Psoas muscle (tissue), 8 donors: Measurements from ENCODE around the gene ATG9A. TPM values are rescaled to one million over a fixed set of nuclear protein-coding genes. Genes with fewer than 3 reads are reported as not detected.
"Not testable (repeated sequence)": the region's sequence is repeated elsewhere in the genome, so short reads cannot be mapped to it uniquely, and the experiment has no call there.

Experiments used
- ATAC-seq, 4 donors: fragments of 200-7000 bp; cut with Tn5 transposase; one replicate each; pipeline ENCODE4 v1.9.1; 2020; ENCODE audit warnings: moderate library complexity in 3 of 4, mild to moderate bottlenecking in 2 of 4
- DNase-seq, 2 donors: peaks; one replicate each; pipeline ENCODE4 v3.0.0-alpha.2; 2020
- H3K27ac ChIP-seq: fragments of 200-600 bp; one replicate; pipeline ENCODE4 v1.8.0; 2022
- H3K27me3 ChIP-seq, 3 donors: fragments of 200-600 bp in 1 of 3; one replicate each; pipeline versions ENCODE4 v1.6.1 to v1.8.0; 2013 to 2022; ENCODE audit warnings: low read length in 2 of 3, mild to moderate bottlenecking in 2 of 3, moderate library complexity in 1 of 3; ENCODE audit not compliant: insufficient read depth in 3 of 3
- H3K36me3 ChIP-seq, 2 donors: fragments of 200-600 bp in 1 of 2; one replicate each; pipeline versions ENCODE4 v1.6.1 to v1.8.0; 2013 to 2022; ENCODE audit warnings: low read depth in 1 of 2, mild to moderate bottlenecking in 1 of 2, moderate library complexity in 1 of 2; ENCODE audit not compliant: insufficient read depth in 1 of 2
- H3K4me1 ChIP-seq: fragments of 200-600 bp; one replicate; pipeline ENCODE4 v1.8.0; 2022
- H3K4me3 ChIP-seq: fragments of 200-600 bp; one replicate; pipeline ENCODE4 v1.8.0; 2022; ENCODE audit warnings: mild to moderate bottlenecking
- H3K9me3 ChIP-seq: fragments of 200-600 bp; one replicate; pipeline ENCODE4 v1.8.0; 2022
- whole genome bisulfite sequencing, 3 donors: extraction: QIAGEN DNeasy Blood & Tissue Kit; methylation state at CpG; one replicate each; pipeline versions ENCODE4 v1.1.6 to v1.1.7; 2013; 5-methylcytosine and 5-hydroxymethylcytosine counted together
- intact Hi-C, 2 donors: fragments of 100-400 bp; cut with DNase I; formaldehyde crosslinking; loops; one replicate each; pipeline versions ENCODE4 v1.11.0 to v1.14.2; 2022
- polyA plus RNA-seq, 3 donors: library from polyadenylated mRNA; stranded (reverse); fragments of 200-250 nt; gene quantifications; one replicate each; pipeline ENCODE4 v1.2.3, GENCODE V29; 2013
- total RNA-seq, 4 donors: library from RNA; stranded (reverse); fragmentation: NEBNext Ultra II Directional in 2 of 4; extraction: Animal tissue kit (Norgen Biotek cat#: 25700) in 2 of 4; gene quantifications; one replicate each; pipeline versions ENCODE4 v1.2.1 to v1.2.4, GENCODE V29; 2021 to 2023
- TF ChIP-seq, protein P1 (sequence below): fragments of 200-600 bp; IDR thresholded peaks from one replicate; pipeline ENCODE4 v1.8.0; 2022; ENCODE audit warnings: antibody characterized with exemption
- donor health status: healthy with polysubstance abuse.
- donor health status: DM: no; HTN: no; CAD: no; lungs with moderate emphysema.
- donor health status: Bipolar disorder and iron deficiency.
- donor health status: healthy.
- donor health status: DM: yes; HTN: yes; CAD: no.
- donor health status: DM: no; HTN: no; CAD: no.
- donor health status: DM: no; HTN: no; CAD: no.
- donor health status: DM: yes; HTN: yes; CAD: no.

Gene ATG9A
- total and polyA plus RNA-seq, 7 donors: 41.6 to 180 (median 111) TPM

DNA sequence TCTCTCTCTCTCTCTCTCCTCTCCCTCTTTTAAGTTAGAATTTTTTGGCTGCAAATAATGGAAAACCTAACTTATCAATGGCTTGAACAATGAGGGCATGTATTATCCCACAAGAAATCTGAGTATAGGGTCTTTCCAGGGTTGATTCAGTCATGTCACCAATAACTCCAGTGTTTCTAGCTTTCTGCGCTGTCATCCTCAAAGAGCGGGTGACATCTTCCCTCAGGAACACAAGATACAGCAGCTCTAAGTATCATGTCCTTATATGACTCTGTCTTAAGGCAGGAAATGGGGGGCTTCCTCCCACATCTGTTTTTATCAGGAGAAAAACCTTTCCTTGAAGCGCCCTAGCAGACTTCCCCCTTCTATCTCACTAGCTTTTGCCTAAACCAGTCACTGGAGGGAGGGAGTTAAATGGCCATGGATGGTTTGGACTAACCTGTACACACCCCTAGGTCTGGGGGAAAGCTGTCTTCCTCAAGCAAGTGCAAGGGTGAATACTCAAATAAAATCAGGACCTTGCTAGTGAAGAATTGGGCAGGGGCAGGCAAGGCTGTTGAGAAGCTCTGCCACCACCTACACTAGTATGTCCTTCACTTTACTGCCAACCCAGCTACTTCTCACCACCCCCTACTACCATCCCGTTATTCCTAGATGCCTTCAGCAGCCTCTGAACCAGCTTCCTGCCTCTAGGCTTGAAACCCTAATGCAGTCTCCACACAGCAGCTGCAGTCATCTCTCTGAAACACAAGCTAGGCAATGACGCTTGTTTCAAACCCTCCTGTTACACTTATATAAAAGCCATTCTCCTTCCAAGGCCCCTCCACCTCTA is 31.8 kb upstream of the ATG9A start:
- no peak for ATAC-seq
- H3K4me1 ChIP-seq: no peaks in the 10 kb centered on the region
- H3K9me3 ChIP-seq: no peaks in the 10 kb centered on the region
- H3K27ac ChIP-seq: no peak overlapping the region
- WGBS, 3 donors: 56 to 60% (median 56%) methylated on average over 5 of the region's 5 CpGs
- DNase-seq: no peak
- TF ChIP-seq, protein P1, sequence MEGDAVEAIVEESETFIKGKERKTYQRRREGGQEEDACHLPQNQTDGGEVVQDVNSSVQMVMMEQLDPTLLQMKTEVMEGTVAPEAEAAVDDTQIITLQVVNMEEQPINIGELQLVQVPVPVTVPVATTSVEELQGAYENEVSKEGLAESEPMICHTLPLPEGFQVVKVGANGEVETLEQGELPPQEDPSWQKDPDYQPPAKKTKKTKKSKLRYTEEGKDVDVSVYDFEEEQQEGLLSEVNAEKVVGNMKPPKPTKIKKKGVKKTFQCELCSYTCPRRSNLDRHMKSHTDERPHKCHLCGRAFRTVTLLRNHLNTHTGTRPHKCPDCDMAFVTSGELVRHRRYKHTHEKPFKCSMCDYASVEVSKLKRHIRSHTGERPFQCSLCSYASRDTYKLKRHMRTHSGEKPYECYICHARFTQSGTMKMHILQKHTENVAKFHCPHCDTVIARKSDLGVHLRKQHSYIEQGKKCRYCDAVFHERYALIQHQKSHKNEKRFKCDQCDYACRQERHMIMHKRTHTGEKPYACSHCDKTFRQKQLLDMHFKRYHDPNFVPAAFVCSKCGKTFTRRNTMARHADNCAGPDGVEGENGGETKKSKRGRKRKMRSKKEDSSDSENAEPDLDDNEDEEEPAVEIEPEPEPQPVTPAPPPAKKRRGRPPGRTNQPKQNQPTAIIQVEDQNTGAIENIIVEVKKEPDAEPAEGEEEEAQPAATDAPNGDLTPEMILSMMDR: no peak
- H3K4me3 ChIP-seq: no peak overlapping the region
- no peaks in the 10 kb centered on the region for H3K36me3 ChIP-seq
- no peaks in the 10 kb centered on the region for H3K27me3 ChIP-seq
- intact Hi-C loops: no loop called here

DNA sequence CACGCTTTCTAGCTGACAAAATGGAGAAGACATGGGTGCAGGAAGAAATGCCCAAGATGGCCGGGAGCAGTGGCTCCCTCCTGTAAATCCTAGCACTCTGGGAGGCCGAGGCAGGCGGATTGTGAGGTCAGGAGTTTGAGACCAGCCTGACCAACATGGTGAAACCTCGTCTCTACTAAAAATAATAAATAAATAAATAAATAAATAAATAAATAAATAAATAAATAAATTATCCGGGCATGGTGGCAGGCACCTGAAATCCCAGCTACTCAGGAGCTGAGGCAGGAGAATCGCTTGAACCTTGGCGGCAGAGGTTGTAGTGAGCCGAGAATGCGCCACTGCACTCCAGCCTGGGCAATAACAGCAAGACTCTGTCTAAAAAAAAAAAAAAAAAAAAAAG is 29.5 kb upstream of the ATG9A start:
- H3K27ac ChIP-seq, H3K36me3 ChIP-seq, ATAC-seq, H3K27me3 ChIP-seq, H3K4me3 ChIP-seq, H3K4me1 ChIP-seq, DNase-seq, intact Hi-C loops, H3K9me3 ChIP-seq: not testable (repeated sequence)
- 83 to 89% (median 85%) methylated on average over 10 of the region's 10 CpGs for WGBS, 3 donors

DNA sequence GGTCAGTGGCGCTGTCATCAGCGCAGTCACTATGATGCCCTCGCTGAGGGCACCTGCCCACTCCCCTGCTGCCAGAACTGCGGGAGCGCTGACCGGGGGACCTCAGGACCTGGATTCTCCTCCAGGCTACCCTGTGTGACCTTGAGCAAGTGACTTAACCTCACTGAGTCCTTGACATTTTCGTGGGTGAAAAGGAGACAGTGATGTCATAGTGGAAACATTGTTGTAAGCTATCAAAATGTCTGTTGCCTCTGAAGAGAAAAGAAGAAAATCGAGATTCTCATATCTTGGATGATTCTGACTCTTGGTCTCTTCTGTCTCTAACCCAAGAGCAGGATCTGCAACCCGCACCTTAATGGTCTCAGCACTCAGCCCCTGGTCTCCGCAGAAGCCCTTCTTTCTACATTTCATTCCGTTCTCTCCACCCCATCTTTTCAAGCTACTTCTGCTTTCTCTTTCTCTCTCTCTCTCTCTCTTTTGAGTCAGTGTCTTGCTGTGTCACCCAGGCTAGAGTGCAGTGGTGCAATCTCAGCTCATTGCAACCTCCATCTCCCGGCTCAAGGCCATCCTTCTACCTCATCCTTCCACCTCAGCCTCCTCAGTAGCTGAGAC is 25.3 kb upstream of the ATG9A start:
- Histone ChIP-seq H3K4me3 (peak overlapping the region; percentile 75), H3K27ac (peak overlapping the region; percentile 94), H3K27me3 (no peaks in the 10 kb centered on the region), H3K36me3 (peaks cover 0 to 25% of the 10 kb centered on the region in 2 donors), H3K4me1 (peaks cover 26% of the 10 kb centered on the region), H3K9me3 (no peaks in the 10 kb centered on the region)
- TF ChIP-seq, protein P1: no peak
- 23 to 26% (median 24%) methylated on average over 12 of the region's 12 CpGs for WGBS, 3 donors
- DNase-seq: no peak
- intact Hi-C loops: loop anchor here in 1 of 2 donors (2.0 kb wide), 1 partner anchor 18 kb away; no protein-coding TSS in a partner anchor
- ATAC-seq: peak; percentile 3 to 6 (median 4)

DNA sequence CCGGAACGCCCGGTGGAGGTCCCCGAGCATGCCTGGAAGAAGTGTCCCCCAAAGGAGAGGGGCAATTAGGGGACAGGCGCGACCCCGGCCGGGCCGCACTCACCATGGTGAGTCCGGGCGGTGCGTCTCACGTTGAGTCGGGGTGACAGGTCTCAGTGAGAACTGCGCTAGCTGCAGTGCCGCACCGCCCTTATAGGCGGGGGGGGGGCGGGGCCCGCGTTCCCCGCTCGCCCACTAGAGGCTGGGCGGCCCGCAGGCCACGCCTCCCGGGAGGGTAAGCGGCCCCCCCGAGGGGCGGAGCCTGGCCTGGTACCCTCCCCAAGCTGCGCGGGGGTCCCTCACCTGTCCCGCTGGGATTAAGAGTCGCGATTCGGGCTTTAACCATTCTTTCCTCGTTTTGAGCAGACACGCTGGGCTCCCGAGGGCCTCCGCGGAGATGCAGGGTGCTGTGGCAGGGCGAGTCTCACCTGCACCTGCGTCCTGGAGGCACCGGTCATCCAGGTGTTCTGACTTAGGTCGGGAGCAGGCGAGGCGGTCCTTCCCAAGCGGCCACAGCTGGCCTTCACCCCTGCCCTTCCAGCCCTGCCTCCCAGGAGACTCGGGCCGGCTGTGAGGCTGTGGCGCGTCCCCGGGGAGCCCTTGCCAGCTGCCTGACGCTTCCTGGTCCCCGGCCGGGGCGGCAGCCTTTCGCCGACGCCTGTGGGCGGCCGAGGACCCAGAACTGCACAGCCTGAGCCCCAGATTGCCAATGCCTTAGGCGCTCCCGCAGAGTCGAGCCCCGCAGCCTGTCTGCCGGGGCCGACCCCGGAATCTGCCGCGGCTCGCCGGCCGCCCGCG is 24.5 kb upstream of the ATG9A start, which contains the start of gene TUBA4A:
Gene TUBA4A (minus strand): TSS at position 166 of the 837 bp plus-strand sequence. CDS start 60 bp downstream, at position 106.
- WGBS, 3 donors: 0 to 1% (median 1%) methylated on average over 56 to 76 of the region's 76 CpGs
- H3K27me3 ChIP-seq: no peaks in the 10 kb centered on the region
- peak; percentile 77 to 85 (median 80) for ATAC-seq
- TF ChIP-seq, protein P1: peak; percentile 18
- H3K4me1 ChIP-seq: peaks cover 33% of the 10 kb centered on the region
- no peaks in the 10 kb centered on the region for H3K9me3 ChIP-seq
- DNase-seq: peak; percentile 90 to 92
- H3K36me3 ChIP-seq: peaks cover 0 to 32% of the 10 kb centered on the region in 2 donors
- peak within 1 kb of the TSS; percentile 94 for H3K27ac ChIP-seq
- H3K4me3 ChIP-seq: peak within 1 kb of the TSS; percentile 75
- intact Hi-C loops: loop anchor here in 1 of 2 donors (2.0 kb wide), 1 partner anchor 19 kb away; no protein-coding TSS in a partner anchor
